NCI-H1105 treated with DMSO at 0.1 percent for 48 hours (cell line): Measurements from ENCODE around the gene NETO2.
"Not testable (repeated sequence)": the region's sequence is repeated elsewhere in the genome, so short reads cannot be mapped to it uniquely, and the experiment has no call there.

ENCODE experiments used
- DNase-seq: peaks from one replicate; lab custom pipeline; 2025; lab: John Stamatoyannopoulos, UW

Gene NETO2

GRCh38 chr16:47064775-47065174 is 79.0 kb downstream of the NETO2 start:
- no peak for DNase-seq

GRCh38 chr16:47063011-47063724 is 80.6 kb downstream of the NETO2 start:
- DNase-seq = no peak

DNA sequence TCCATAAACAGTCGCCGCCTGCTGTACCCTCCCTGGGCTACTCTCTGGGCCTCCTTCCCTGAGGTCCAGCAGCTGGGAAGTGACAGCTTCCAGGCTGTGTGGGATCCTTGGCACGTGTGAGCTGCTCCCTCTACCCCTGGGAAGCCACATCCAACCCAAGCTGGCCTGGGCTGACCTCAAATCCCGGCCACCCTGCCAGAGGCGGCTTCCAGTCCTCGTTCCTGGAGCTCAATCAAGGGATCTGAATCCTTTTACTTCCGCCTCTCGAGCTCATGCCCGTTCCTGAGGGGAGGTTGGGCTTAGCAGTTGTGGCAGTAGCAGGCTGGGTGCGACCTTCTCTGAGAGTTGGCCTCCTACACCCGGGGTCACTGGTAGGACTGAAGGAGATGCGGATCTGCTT is 82.5 kb downstream of the NETO2 start:
- DNase-seq = no peak

DNA sequence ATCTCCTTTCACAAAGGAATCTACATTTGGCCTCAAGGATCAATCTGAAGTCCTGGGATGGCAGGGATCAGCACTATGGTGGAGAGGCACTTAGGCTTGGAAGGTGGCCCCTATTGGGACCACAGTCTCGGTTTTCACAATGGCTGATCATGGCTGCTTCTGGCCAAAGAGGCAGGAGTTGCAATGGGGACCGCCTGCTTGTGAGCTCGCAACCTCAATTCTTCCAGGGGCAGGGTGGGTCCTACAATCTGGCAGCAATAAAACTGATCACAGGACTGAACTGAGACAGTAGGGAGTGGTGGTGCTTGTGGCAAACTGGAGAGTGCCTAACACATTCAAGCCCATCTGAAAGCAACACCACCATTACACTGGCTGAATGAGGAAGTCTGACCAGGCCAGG is 83.1 kb downstream of the NETO2 start:
- no peak for DNase-seq

- no peak for DNase-seq
Measured at GRCh38 chr16:47059991-47060390, 83.8 kb downstream of the NETO2 start.

DNA sequence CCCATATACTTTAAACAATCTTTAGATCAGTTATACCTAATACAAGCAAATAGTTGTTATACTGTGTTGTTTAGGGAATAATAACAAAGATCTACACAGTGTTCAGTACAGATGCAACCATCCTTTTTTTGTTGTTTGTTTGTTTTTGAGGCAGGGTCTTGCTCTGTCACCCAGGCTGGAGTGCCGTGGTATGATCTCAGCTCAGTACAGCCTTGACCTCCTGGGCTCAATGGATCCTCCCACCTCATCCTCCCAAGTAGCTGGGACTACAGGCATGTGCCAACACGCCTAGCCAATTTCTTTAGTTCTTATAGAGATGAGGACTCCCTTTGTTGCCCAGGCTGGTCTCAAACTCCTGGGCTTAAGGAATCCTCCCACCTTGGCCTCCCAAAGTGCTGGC is 84.6 kb downstream of the NETO2 start:
- not testable (repeated sequence) for DNase-seq

DNA sequence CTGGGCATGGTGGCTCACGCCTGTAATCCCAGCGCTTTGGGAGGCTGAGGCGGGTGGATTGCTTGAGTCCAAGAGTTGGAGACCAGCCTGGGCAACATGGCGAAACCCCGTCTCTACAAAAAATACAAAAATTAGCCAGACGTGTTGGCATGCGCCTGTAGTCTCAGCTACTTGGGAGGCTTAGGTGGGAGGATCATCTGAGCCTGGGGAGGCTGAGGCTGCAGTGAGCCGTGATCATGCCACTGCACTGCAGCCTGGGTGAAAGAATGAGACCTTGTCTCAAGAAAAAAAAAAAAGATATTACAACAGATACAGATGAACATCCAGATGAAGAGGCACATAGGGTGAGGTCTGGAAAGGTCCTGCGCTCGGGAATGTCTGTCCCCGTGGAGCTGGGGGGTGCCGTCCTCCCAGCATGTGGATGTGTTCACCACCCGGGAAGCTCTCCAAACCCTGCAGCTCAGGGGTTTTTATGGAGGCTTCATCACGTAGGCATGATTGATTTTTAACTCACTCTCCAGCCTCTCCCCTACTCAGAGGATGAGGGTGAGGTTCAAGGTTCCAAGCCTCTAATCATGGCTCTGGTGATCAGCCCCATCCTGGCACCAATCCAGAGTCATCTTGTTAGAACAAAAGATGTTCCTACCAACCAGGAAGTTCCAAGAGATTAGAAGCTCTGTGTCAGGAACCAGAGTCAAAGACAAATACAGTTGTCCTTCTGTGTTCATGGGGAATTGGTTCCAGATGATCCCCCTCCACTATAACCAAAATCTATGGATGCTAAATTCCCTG is 85.3 kb downstream of the NETO2 start:
- peak; percentile 17 for DNase-seq

GRCh38 chr16:47057630-47057993 is 86.1 kb downstream of the NETO2 start:
- no peak for DNase-seq

GRCh38 chr16:47056688-47057629 is 86.8 kb downstream of the NETO2 start:
- DNase-seq = no peak

GRCh38 chr16:47056061-47056460 is 87.7 kb downstream of the NETO2 start:
- DNase-seq = not testable (repeated sequence)

- no peak for DNase-seq
Measured at GRCh38 chr16:47055136-47055885, 88.4 kb downstream of the NETO2 start.

- DNase-seq = no peak
Measured at GRCh38 chr16:47054306-47054705, 89.4 kb downstream of the NETO2 start.

GRCh38 chr16:47053895-47054294 is 89.8 kb downstream of the NETO2 start:
- no peak for DNase-seq

- no peak for DNase-seq
Measured at GRCh38 chr16:47052666-47053640, 90.8 kb downstream of the NETO2 start.

DNA sequence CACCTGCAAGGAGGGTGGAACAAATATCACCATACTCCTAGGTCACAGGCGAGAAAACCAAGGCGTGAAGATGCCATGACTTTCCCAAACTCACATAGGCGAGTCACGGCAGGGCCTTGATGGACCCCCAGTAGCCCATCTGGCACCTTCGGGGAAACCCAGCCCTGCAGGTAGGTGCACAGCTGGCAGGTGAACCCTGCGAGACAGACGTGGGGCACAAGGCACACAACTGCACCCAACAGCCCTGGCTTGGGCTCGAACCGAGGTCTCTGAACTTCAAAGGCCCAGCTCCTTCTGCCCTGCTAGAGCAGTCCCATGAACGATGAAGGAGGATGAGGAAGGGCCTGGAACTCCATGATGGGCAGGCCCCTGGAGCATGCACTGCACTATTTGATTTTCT is 92.7 kb downstream of the NETO2 start:
- DNase-seq = no peak

- no peak for DNase-seq
Measured at GRCh38 chr16:47049901-47050583, 93.7 kb downstream of the NETO2 start.

- no peak for DNase-seq
Measured at GRCh38 chr16:47047524-47048203, 96.1 kb downstream of the NETO2 start.

DNA sequence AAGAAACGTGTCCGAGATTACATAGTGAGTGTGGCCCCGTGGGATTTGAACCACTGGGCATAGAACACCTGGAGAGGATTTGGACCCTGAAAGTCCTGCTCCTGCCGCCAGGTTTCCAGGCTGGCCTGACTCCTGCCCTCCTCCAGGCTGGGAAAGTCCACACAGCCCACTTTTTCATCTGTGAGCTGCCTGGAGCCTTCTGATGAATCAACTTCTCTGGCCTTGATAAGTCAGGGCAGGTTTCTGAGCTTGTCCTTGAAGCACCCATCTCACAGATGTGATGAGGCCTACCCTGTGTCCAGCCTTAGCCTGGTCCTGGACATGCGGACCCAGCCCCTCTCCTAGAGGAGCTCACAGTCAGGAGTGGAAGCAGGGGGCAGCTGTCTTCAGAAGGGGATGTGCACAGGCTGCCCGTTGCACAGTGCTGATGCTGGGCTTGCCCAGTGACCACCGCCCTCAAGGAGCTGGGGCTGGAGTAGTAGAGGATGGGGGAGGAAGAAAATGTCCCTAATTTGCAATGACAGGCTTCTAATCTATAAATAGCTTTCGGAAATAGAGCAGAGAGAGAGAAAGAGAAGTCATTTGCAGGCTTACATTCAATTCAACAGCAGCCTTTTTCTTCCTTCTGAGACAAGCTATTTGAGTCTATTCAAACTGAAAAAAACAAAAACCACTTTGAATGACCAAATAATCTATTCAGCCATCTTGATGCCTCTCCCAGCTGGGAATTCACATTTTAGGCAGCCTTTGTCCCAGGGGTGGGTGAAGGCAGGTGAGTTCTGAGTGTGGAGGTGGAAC is 96.8 kb downstream of the NETO2 start:
- DNase-seq = no peak

- no peak for DNase-seq
Measured at GRCh38 chr16:47045459-47045858, 98.3 kb downstream of the NETO2 start.
